GM12892 (cell line): ENCODE measurements around the gene SCG3.

Source experiments
- DNase-seq: peaks from one replicate; pipeline ENCODE4 v3.0.0; 2011; ENCODE audit not compliant: insufficient read length
- FAIRE-seq: peaks from 2 replicates; lab custom pipeline; 2011; peaks lifted over from hg19 to GRCh38; lab: Jason Lieb, UNC
- POLR2A ChIP-seq: IDR thresholded peaks from 2 replicates; pipeline ENCODE4 v1.6.1; 2011; ENCODE audit warnings: low read depth, low read length, control low read depth
- POLR2AphosphoS5 ChIP-seq: IDR thresholded peaks from 2 replicates; pipeline ENCODE4 v1.6.1; 2011; ENCODE audit warnings: low read depth, low read length, control low read depth
- TAF1 ChIP-seq: IDR thresholded peaks from 2 replicates; pipeline ENCODE4 v1.6.1; 2011; ENCODE audit warnings: low read depth, mild to moderate bottlenecking, control low read depth, low read length, borderline replicate concordance

Gene SCG3

DNA sequence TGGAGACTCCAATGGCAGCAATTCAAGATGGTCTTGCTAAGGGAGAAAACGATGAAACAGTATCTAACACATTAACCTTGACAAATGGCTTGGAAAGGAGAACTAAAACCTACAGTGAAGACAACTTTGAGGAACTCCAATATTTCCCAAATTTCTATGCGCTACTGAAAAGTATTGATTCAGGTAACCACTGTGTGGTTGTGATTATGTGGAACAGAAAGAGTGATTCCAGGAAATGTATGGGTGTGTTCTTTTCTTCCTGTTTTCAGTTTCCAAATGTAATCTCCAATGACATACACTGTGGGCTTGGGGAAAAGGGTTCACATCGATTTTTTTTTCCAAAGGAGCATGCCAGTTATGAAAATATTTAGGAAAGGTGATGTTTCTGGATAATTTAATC, 10.9 kb downstream of the SCG3 start:
- peak; percentile 68 for FAIRE-seq
- no peak for DNase-seq
- TF ChIP-seq POLR2A (no peak), POLR2AphosphoS5 (no peak), TAF1 (no peak)

GRCh38 chr15:51696566-51696965, 15.3 kb downstream of the SCG3 start:
- no peak for DNase-seq
- TF ChIP-seq POLR2AphosphoS5 (no peak), TAF1 (no peak), POLR2A (no peak)
- no peak for FAIRE-seq

DNA sequence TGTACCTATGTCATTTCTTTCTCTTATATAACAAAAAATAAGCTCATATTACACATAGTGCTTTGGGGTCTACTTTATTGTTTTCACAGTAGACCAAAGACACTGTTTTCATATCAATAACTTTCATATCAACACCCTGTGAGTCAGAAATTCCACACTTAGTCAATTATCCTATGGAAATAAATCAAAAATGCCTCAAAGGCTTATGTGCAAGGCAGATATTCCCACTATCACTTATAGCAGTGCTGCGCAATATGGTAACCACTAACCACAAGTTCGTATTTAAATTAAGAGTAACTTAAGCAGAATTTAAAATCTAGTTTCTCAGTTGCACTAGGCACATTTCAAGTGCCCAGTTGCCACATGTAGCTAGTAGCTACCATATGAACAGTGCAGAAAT, 15.9 kb downstream of the SCG3 start:
- no peak for DNase-seq
- FAIRE-seq: no peak
- TF ChIP-seq TAF1 (no peak), POLR2AphosphoS5 (no peak), POLR2A (no peak)

DNA sequence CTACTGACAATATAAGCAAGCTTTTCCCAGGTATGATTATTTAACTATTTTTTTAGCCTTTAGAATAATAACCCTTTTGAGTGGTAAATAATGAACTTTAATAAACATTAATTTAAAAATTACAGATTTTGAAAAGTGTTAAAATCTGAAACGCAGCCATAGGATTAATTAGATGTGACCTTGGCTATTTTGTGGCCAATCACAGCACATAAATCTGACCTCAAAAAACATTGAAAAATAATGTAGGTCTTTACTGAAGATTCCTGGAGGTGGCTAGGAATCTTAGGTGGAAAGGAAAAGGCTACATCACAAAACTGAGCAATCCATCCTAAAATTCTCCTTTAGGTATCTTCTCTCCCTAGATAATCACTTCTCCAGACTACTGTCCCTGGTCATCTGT, 18.1 kb downstream of the SCG3 start:
- DNase-seq (no peak), FAIRE-seq (no peak)
- TF ChIP-seq TAF1: no peak
- TF ChIP-seq POLR2A: no peak
- TF ChIP-seq POLR2AphosphoS5: no peak

DNA sequence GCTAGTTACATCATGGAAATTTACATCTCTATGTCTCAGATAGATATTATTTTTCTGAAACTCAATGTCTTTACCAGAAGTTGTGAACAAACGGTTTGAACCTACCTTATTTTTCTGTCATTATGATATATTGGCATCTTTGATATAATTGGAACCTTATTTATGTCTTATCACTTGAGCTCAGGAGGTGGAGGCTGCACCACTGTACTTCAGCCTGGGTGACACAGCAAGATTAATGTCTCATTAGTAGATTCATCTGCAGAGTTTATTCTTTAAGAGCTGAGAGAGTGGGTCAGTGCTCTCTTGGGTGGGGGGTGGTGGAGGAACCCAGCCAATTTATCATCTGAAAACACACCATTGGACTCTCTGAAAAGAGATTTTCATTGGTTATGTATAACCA, 21.4 kb downstream of the SCG3 start:
- FAIRE-seq (no peak), DNase-seq (no peak)
- TF ChIP-seq TAF1 (no peak), POLR2AphosphoS5 (no peak), POLR2A (no peak)

GRCh38 chr15:51706291-51706690, 25.0 kb downstream of the SCG3 start:
- no peak for DNase-seq
- no peak for FAIRE-seq
- TF ChIP-seq POLR2A (no peak), POLR2AphosphoS5 (no peak), TAF1 (no peak)

- no peak for TF ChIP-seq POLR2A
- no peak for TF ChIP-seq POLR2AphosphoS5
- TF ChIP-seq TAF1: no peak
- no peak for FAIRE-seq
Measured at GRCh38 chr15:51706926-51707608, 25.8 kb downstream of the SCG3 start.

DNA sequence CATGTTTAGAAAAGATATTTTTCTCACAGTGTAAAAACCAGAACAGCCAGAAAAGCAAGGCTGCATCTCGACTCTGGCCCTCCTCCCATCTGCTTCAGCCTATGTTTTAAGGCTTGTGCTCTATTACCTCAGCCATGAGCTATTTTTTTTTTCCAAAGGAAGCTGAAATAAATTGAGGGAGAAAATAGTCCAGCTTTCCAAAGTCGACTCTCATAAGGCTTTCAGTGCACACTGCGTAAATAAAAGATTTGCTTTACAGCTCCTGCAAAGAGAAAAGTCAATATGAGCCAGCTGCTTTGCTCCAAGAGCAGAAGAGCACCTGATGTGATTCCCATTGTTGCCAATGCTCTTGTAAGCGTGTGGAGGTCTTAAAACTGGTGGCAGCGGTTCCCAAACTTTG, 26.7 kb downstream of the SCG3 start:
- FAIRE-seq: no peak
- TF ChIP-seq POLR2A (no peak), POLR2AphosphoS5 (no peak), TAF1 (no peak)
- DNase-seq: no peak

More at GRCh38 chr15:51706926-51707608, 25.8 kb downstream of the SCG3 start:
- no peak for DNase-seq

DNA sequence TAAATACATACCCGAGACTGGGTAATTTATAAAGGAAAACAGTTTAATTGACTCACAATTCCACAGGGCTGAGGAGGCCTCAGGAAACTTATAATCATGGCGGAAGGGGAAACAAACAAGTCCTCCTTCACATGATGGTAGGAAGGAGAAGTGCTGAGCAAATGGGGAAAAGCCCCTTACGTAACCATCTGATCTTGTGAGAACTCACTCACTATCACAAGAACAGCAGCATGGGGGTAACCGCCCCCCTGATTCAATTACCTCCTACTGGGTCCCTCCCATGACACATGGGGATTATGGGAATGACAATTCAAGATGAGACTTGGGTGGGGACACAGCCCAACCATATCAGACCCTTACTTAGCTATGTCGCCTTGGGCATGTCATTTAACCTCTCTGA, 27.7 kb downstream of the SCG3 start:
- TF ChIP-seq POLR2AphosphoS5 (no peak), POLR2A (no peak), TAF1 (no peak)
- no peak for DNase-seq
- no peak for FAIRE-seq

GRCh38 chr15:51714162-51714561, 32.9 kb downstream of the SCG3 start:
- FAIRE-seq: no peak
- DNase-seq: no peak
- no peak for TF ChIP-seq POLR2A
- TF ChIP-seq TAF1: no peak
- TF ChIP-seq POLR2AphosphoS5: no peak

DNA sequence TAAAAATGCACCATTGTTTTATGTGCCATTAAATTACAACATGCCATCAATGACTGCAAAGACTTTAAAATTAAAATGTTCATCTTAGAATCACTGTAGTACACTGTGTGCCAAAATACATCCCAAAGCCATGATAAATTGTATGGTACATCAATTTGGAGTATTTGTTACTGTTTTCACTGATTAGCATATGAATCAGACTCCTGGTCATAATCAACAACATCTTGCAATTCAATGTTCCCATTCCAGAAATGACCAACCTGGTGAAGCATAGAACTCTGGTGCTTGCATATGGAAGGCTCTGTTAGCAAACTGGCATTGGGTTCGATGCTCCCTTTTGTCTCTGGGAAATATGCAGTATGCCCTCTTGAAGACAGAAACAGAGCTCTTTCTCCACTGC, 33.6 kb downstream of the SCG3 start:
- TF ChIP-seq POLR2A (no peak), TAF1 (no peak), POLR2AphosphoS5 (no peak)
- DNase-seq (no peak), FAIRE-seq (no peak)

GRCh38 chr15:51718219-51718618, 36.9 kb downstream of the SCG3 start:
- DNase-seq (no peak), FAIRE-seq (no peak)
- TF ChIP-seq POLR2AphosphoS5 (no peak), POLR2A (no peak), TAF1 (no peak)
